ENCODE measurements around the gene TPD52L1.

- TF ChIP-seq EZH2 (IDR thresholded peaks at IDR 0.05; ENCODE audit: insufficient read depth, poor library complexity, severe bottlenecking) (no peak), EZH2phosphoT487 (IDR thresholded peaks at IDR 0.05; ENCODE audit: insufficient read depth, low read depth) (no peak)
Observed at GRCh38 chr6:125174626-125175025, 21.1 kb downstream of the TPD52L1 start.
